Stimulated activated CD4-positive, alpha-beta T cell treated with anti-CD3 and anti-CD28 coated beads, Interleukin-15, amount 100 ng/mL, for 1 hour (primary cell): Measurements from ENCODE around the gene PLCL1.
"Not testable (repeated sequence)": the region's sequence is repeated elsewhere in the genome, so short reads cannot be mapped to it uniquely, and the experiment has no call there.

Experiments used
- DNase-seq, 2 donors: peaks; one replicate each; pipeline ENCODE4 v3.0.0-alpha.2; 2020; ENCODE audit warnings: low read depth in 1 of 2, low spot score in 1 of 2

PLCL1 gene

DNA sequence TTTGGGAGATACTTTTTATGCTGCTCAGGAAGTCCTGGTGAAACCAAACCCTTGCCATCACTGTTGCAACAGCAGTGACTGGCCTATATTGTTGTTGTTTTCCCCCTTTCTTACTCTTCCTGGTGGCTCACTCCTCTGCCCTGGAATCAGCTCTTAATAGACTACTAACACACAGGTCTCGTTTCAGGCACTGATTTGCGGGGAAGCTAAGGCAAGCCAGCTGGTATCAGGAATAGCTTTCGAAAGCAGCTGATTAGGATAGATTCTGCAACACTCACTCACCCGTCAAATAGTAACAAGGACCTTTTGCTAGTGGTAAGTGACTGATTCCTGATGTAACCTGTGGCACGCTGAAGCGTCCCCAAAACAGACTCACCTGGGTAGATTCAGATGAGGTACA is 360.4 kb downstream of the PLCL1 start:
- no peak for DNase-seq

DNA sequence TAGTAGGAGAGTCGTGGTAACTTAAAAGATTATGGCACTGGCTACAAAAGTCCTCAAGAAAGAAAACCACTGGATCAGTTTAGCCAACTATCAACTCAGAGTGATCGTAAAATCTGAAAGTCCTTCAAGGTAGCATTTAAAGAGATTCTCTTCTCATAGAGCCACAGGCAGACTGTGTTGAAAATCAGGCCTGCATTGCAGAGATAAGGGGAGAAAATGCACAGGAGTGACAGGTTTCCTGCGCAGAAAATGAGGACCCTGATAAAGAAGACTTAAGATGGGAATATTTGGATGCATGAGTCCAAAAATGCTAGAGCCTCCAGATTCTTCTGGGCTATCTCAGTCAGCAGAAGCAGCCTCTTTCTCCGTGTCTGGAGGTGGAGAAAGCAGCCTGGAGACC is 360.9 kb downstream of the PLCL1 start:
- DNase-seq: no peak

DNA sequence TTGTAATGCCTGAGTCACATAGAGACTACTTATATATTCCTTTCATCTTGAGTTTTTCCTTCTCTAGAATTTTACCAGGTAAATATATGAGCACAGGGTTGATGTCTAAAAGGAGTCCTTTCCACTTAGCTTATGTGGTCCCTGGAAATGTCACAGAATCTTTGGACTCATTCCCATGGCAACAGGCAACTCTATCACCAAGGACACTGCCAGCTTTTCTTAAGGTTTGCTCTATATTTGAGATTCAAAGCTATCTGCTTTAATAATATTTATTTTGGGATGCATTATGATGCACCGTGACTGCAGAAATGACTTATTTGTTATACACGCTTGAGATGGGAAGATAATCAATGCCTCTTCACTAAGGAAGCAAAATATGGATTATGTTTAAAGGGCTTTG is 363.0 kb downstream of the PLCL1 start:
- DNase-seq: no peak

- no peak for DNase-seq
Measured at GRCh38 chr2:198168651-198169050, 364.3 kb downstream of the PLCL1 start.

- no peak for DNase-seq
Measured at GRCh38 chr2:198173242-198173641, 368.8 kb downstream of the PLCL1 start.

DNA sequence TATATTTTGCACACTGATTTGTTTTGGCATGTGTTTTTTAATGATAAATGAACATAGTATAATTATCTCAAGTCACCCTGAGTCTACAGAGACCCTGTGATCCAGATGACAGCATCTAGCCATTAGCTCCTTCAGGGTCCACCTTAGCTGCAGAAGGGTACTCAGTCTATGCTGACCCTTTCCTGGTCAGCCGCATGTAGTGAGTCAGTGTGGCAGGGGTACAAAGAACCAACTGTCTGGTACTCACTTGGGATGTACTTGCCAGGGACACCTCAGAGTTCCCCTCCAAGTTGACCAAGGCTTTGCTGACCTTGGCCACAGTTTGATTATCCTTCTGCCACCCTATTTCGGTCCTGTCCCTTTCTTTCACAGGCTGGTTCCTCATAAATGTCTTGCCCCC is 369.5 kb downstream of the PLCL1 start:
- no peak for DNase-seq

DNA sequence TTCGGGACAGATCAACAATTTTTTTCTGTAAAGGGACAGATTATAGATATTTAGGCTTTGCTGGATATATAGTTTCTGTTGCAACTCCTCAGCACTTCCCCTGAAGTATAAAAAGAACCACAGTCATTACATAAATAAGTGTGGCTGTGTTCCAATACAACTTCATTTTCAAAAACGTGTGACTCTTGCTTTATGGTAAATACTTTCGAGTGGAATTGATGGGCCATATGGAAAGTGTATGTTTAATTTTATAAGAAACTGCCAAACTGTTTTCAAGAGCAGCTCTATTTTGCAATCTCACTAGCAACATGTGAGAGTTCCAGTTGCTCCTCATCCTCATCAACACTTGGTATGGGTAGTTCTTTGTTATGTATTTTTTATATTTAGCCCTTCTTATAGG is 370.9 kb downstream of the PLCL1 start:
- no peak for DNase-seq

GRCh38 chr2:198177040-198177439 is 372.6 kb downstream of the PLCL1 start:
- DNase-seq: no peak

DNA sequence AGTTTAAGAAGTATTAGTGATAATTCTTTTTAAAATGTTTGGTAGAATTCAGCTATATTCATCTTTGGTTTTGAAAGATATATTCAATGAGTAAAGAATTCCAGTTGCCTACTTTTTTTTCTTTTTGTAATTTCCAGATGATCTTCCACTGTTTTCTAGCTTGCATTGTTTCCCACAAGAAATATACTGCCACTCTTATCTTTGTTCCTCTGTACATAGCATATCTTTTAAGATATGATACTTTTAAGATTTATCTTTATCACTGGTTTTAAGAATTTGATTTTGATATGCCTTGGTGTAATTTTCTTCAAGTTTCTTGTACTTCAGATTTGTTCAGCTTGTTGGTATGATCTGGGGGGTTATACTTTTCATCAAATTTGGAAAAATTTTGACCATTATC is 374.4 kb downstream of the PLCL1 start:
- no peak for DNase-seq

- no peak for DNase-seq
Measured at GRCh38 chr2:198186257-198186656, 381.9 kb downstream of the PLCL1 start.

DNA sequence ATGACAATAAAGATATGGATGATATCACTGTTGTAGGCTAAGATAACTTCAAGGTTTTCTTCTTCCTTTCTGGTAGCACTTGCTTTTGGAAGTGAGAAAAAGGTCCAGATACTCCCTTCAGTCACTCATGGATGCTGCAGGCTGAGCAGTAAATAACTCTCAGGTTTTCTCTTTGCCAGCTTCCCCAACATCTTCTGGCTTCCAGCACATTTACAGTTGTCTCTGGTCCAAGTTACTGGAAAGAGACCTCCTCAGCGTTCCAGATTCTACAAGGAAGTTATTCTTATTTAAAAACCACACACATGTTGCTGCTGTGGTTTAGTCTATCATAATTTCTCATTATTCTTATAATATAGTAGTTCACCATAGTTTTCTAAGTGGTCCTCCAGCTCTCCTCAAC is 383.4 kb downstream of the PLCL1 start:
- no peak for DNase-seq

DNA sequence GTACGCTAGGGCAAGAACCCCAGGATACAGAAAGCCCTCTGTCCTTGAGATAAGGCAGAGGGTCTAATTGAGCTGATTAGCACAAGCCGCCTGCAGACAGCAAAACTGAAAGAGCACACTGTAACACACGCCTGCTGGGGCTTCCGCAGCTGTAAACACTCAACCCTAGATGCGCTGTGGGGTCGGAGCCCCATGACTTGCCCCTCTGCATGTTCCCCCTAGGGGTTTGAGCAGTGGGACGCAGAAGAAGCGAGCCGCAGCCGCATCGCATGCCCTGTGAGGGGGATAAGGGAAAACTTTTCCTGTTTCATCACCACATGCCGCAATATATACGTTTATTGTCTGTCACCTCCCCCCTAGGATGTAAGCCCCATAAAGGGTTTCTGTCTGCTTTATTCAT is 384.6 kb downstream of the PLCL1 start:
- DNase-seq: no peak

- no peak for DNase-seq
Measured at GRCh38 chr2:198191651-198192050, 387.3 kb downstream of the PLCL1 start.

DNA sequence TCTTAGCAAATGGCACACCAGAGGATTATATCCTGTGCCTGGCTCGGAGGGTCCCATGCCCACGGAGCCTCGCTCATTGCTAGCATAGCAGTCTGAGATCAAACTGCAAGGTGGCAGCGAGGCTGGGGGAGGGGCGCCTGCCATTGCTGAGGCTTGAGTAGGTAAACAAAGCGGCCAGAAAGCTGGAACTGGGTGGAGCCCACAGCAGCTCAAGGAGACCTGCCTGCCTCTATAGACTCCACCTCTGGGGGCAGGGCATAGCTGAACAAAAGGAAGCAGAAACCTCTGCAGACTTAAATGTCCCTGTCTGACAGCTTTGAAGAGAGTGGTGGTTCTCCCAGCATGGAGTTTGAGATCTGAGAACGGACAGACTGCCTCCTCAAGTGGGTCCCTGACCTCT is 392.2 kb downstream of the PLCL1 start:
- DNase-seq: not testable (repeated sequence)
